Effector memory CD8-positive, alpha-beta T cell (primary cell): ENCODE measurements around the gene APOA5.
"Not testable (repeated sequence)": the region's sequence is repeated elsewhere in the genome, so short reads cannot be mapped to it uniquely, and the experiment has no call there.

ENCODE experiments used
- ATAC-seq: fragments of 150-1000 bp; cut with Tn5 transposase; replicated peaks from 2 replicates; pipeline ENCODE4 v1.10.0; 2021; ENCODE audit warnings: mild to moderate bottlenecking, moderate library complexity
- DNase-seq, 3 experiments: peaks; one replicate each; pipeline ENCODE4 v3.0.0; 2021
- H3K27ac Mint-ChIP-seq, 2 donors: one replicate each; pipeline ENCODE4 v1.8.0; 2022; ENCODE audit warnings: mild to moderate bottlenecking in 2 of 2, mixed read lengths in 2 of 2, moderate library complexity in 2 of 2
- H3K27me3 Mint-ChIP-seq, 2 donors: one replicate each; pipeline ENCODE4 v1.8.0; 2022; ENCODE audit warnings: mixed read lengths in 2 of 2
- H3K36me3 Mint-ChIP-seq: one replicate; pipeline ENCODE4 v1.8.0; 2022; ENCODE audit warnings: mild to moderate bottlenecking, moderate library complexity, mixed read lengths; ENCODE audit not compliant: insufficient read depth
- H3K4me1 Mint-ChIP-seq, 2 donors: one replicate each; pipeline ENCODE4 v1.8.0; 2022; ENCODE audit warnings: low read depth in 2 of 2, mixed read lengths in 2 of 2
- H3K4me3 Mint-ChIP-seq, 2 donors: one replicate each; pipeline ENCODE4 v1.8.0; 2022; ENCODE audit warnings: mild to moderate bottlenecking in 2 of 2, mixed read lengths in 2 of 2, moderate library complexity in 2 of 2
- H3K9me3 Mint-ChIP-seq, 2 donors: one replicate each; pipeline ENCODE4 v1.8.0; 2022; ENCODE audit warnings: mixed read lengths in 2 of 2
- total RNA-seq, 9 experiments: gene quantifications; one replicate each; lab custom pipeline; 2026; lab: John Stamatoyannopoulos, UW

Gene APOA5
- 0 to 0.03 (median 0) reads per million in 9 experiments for total RNA-seq

GRCh38 chr11:116791813-116792143 lies at the start of gene APOA5:
Gene APOA5 (minus strand): TSS chr11:116791879. CDS start chr11:116791860, 19 bp downstream.
- Mint-ChIP-seq H3K27me3 (peaks cover 0 to 6% of the 10 kb centered on the region in 2 donors), H3K9me3 (no peaks in the 10 kb centered on the region), H3K4me3 (peak within 1 kb of the TSS; percentile 8 to 39), H3K36me3 (peaks cover 22% of the 10 kb centered on the region), H3K27ac (no peak within 1 kb of the TSS), H3K4me1 (peaks cover 26 to 29% of the 10 kb centered on the region in 2 donors)
- DNase-seq (no peak), ATAC-seq (no peak)

- H3K27ac Mint-ChIP-seq: peak overlapping the region in 1 of 2 donors; percentile 35
- ATAC-seq (no peak), DNase-seq (no peak)
- H3K36me3 Mint-ChIP-seq: peaks cover 27% of the 10 kb centered on the region
- H3K9me3 Mint-ChIP-seq: no peaks in the 10 kb centered on the region
- H3K27me3 Mint-ChIP-seq: no peaks in the 10 kb centered on the region
- H3K4me1 Mint-ChIP-seq: peaks cover 0 to 4% of the 10 kb centered on the region in 2 donors
- no peak overlapping the region for H3K4me3 Mint-ChIP-seq
Measured at GRCh38 chr11:116840746-116841296, 49.1 kb upstream of the APOA5 start.

- Mint-ChIP-seq H3K36me3 (peaks cover 25% of the 10 kb centered on the region), H3K9me3 (no peaks in the 10 kb centered on the region), H3K27ac (peak overlapping the region in 1 of 2 donors; percentile 35), H3K27me3 (no peaks in the 10 kb centered on the region), H3K4me1 (peaks cover 0 to 9% of the 10 kb centered on the region in 2 donors), H3K4me3 (no peak overlapping the region)
- ATAC-seq (no peak), DNase-seq (no peak)
Measured at GRCh38 chr11:116840224-116840745, 48.6 kb upstream of the APOA5 start.

DNA sequence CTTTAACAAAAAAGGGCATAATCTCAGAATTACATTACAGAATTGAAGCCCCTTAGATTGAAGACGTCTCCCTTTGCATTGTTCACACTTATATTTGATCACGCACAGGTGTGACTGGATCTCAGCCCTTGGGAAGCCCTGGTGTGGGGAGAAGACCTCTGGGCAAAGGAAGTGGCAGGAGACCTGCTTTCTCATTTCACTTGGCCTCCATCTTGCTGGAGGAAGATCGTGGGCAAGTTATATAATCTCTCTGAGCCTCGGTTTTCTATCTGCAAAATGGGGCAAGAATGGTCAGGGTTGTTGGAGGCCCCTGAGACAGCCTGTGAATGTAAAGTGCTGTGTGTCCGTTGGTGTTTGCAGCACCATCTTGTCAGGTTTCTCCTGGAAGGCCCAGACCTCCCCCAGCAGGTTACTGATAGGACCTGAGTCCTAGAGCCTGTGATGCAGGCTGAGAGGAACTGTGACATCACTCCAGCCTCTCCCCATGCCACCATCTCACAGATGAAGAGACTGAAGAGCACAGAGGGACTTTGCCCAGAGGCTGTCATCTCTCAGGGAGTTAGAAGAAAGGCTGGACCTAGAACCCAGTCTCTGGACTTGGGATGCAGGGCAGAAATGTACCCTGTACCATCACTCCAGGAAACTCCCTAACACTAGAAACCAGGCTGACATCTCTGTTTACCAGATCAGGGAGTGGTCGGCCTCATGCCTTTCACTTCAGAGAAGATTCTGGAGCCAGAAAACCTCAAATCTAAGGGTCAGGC lies 46.8 kb upstream of the APOA5 start:
- Mint-ChIP-seq H3K9me3 (no peaks in the 10 kb centered on the region), H3K27me3 (no peaks in the 10 kb centered on the region), H3K4me3 (no peak overlapping the region), H3K4me1 (peaks cover 6 to 13% of the 10 kb centered on the region in 2 donors), H3K36me3 (peaks cover 18% of the 10 kb centered on the region), H3K27ac (no peak overlapping the region)
- DNase-seq (no peak), ATAC-seq (no peak)

- no peaks in the 10 kb centered on the region for H3K9me3 Mint-ChIP-seq
- ATAC-seq (no peak), DNase-seq (no peak)
- peak within 1 kb of the TSS in 1 of 2 donors; percentile 82 for H3K4me3 Mint-ChIP-seq
- peak within 1 kb of the TSS in 1 of 2 donors; percentile 59 for H3K27ac Mint-ChIP-seq
- no peaks in the 10 kb centered on the region for H3K27me3 Mint-ChIP-seq
- H3K36me3 Mint-ChIP-seq: peaks cover 11% of the 10 kb centered on the region
- H3K4me1 Mint-ChIP-seq: peaks cover 6 to 13% of the 10 kb centered on the region in 2 donors
Measured at GRCh38 chr11:116837231-116838091, 45.8 kb upstream of the APOA5 start, which contains the start of gene APOA1. Gene APOA1 (minus strand): TSS chr11:116837622. CDS start chr11:116837387, 235 bp downstream.

DNA sequence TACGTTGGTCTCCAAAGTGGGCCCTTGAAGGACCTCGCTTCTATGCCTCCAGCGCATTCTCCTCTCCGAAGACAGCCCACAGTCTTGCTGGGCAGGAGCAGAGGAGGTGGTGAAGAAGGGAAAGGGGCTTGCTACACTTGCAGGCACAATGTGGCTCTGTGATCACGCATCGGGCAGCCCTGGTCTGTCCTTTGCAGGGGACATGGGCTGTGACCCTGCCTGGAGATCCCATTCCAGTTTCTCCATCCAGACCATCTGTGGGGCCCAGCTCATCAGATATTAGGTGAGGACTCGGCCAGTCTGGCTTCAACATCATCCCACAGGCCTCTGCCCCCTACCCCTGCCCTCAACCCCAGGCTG lies 44.9 kb upstream of the APOA5 start:
- Mint-ChIP-seq H3K27ac (no peak overlapping the region), H3K27me3 (no peaks in the 10 kb centered on the region), H3K36me3 (peaks cover 7% of the 10 kb centered on the region), H3K9me3 (no peaks in the 10 kb centered on the region), H3K4me1 (peaks cover 6 to 13% of the 10 kb centered on the region in 2 donors), H3K4me3 (peak overlapping the region in 1 of 2 donors; percentile 82)
- DNase-seq: no peak
- ATAC-seq: no peak

GRCh38 chr11:116835791-116836631 lies 44.3 kb upstream of the APOA5 start:
- Mint-ChIP-seq H3K4me3 (peak overlapping the region; percentile 82 to 83), H3K27ac (peak overlapping the region; percentile 84 to 91)
- peak; percentile 97 for ATAC-seq

GRCh38 chr11:116835042-116835772 lies 43.5 kb upstream of the APOA5 start:
- no peaks in the 10 kb centered on the region for H3K27me3 Mint-ChIP-seq
- DNase-seq (no peak), ATAC-seq (peak; percentile 2)
- H3K36me3 Mint-ChIP-seq: peaks cover 3% of the 10 kb centered on the region
- no peaks in the 10 kb centered on the region for H3K9me3 Mint-ChIP-seq
- peaks cover 6 to 13% of the 10 kb centered on the region in 2 donors for H3K4me1 Mint-ChIP-seq
- H3K27ac Mint-ChIP-seq: peak overlapping the region; percentile 84 to 91
- H3K4me3 Mint-ChIP-seq: peak overlapping the region; percentile 82 to 83

More at GRCh38 chr11:116835791-116836631, 44.3 kb upstream of the APOA5 start:
- H3K27me3 Mint-ChIP-seq: no peaks in the 10 kb centered on the region
- H3K36me3 Mint-ChIP-seq: peaks cover 7% of the 10 kb centered on the region
- peaks cover 6 to 13% of the 10 kb centered on the region in 2 donors for H3K4me1 Mint-ChIP-seq
- H3K9me3 Mint-ChIP-seq: no peaks in the 10 kb centered on the region
- DNase-seq: peak; percentile 75 to 77 (median 75)

GRCh38 chr11:116834535-116835041 lies 42.9 kb upstream of the APOA5 start:
- not testable (repeated sequence) for H3K27me3 Mint-ChIP-seq, ATAC-seq, H3K36me3 Mint-ChIP-seq, H3K9me3 Mint-ChIP-seq, DNase-seq
- Mint-ChIP-seq H3K4me3 (peak overlapping the region; percentile 72 to 83), H3K27ac (peak overlapping the region; percentile 15 to 84), H3K4me1 (peaks cover 6 to 13% of the 10 kb centered on the region in 2 donors)

- H3K27me3 Mint-ChIP-seq: no peaks in the 10 kb centered on the region
- peaks cover 3% of the 10 kb centered on the region for H3K36me3 Mint-ChIP-seq
- peak overlapping the region in 1 of 2 donors; percentile 21 for H3K4me3 Mint-ChIP-seq
- no peaks in the 10 kb centered on the region for H3K9me3 Mint-ChIP-seq
- no peak overlapping the region for H3K27ac Mint-ChIP-seq
- no peak for DNase-seq
- H3K4me1 Mint-ChIP-seq: peaks cover 6 to 13% of the 10 kb centered on the region in 2 donors
- ATAC-seq: no peak
Measured at GRCh38 chr11:116833816-116834534, 42.3 kb upstream of the APOA5 start.

GRCh38 chr11:116833491-116833815 lies 41.8 kb upstream of the APOA5 start:
- no peak overlapping the region for H3K27ac Mint-ChIP-seq
- no peak overlapping the region for H3K4me3 Mint-ChIP-seq
- no peaks in the 10 kb centered on the region for H3K27me3 Mint-ChIP-seq
- no peaks in the 10 kb centered on the region for H3K9me3 Mint-ChIP-seq
- peaks cover 6 to 13% of the 10 kb centered on the region in 2 donors for H3K4me1 Mint-ChIP-seq
- DNase-seq: no peak
- ATAC-seq: no peak
- peaks cover 3% of the 10 kb centered on the region for H3K36me3 Mint-ChIP-seq
